Prostate gland (tissue), 2 donors: Measurements from ENCODE around the gene TRH.

ENCODE experiments used
- POLR2A ChIP-seq: fragments of 450-650 bp; IDR thresholded peaks from one replicate; pipeline ENCODE4 v1.6.1; 2016; ENCODE audit warnings: antibody characterized with exemption, mild to moderate bottlenecking
- TF ChIP-seq, protein P1 (sequence below), 4 experiments: fragments of 200-600 bp in 2 of 4; fragments of 450-650 bp in 2 of 4; sonication (generic) in 2 of 4; IDR thresholded peaks; 1 replicate in 3 of 4; 2 replicates in 1 of 4; pipeline ENCODE4 v1.5.1; 2016 to 2019; ENCODE audit warnings: antibody characterized with exemption in 4 of 4, mild to moderate bottlenecking in 2 of 4, moderate library complexity in 2 of 4

DNA sequence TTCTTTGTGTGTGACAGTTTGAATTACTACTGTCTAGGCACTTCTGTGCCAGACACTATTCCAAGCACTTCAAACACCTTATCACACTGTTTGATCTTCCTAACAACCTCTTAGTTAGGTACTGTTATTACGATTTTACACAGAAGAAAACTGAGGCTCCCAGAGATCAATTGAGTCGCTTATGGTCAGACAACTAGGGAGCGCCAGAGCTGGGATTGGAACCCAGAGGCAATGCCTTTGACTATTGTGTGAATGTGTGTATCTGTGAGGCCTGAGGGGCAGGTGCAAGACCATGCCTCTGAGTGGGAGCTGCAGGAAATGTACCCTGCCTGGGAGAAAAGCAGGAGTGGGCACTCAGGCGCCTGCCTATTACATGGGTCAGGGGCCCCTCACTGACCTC lies 1.8 kb downstream of the TRH start:
- TF ChIP-seq, protein P1, sequence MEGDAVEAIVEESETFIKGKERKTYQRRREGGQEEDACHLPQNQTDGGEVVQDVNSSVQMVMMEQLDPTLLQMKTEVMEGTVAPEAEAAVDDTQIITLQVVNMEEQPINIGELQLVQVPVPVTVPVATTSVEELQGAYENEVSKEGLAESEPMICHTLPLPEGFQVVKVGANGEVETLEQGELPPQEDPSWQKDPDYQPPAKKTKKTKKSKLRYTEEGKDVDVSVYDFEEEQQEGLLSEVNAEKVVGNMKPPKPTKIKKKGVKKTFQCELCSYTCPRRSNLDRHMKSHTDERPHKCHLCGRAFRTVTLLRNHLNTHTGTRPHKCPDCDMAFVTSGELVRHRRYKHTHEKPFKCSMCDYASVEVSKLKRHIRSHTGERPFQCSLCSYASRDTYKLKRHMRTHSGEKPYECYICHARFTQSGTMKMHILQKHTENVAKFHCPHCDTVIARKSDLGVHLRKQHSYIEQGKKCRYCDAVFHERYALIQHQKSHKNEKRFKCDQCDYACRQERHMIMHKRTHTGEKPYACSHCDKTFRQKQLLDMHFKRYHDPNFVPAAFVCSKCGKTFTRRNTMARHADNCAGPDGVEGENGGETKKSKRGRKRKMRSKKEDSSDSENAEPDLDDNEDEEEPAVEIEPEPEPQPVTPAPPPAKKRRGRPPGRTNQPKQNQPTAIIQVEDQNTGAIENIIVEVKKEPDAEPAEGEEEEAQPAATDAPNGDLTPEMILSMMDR (IDR thresholded peaks at IDR 0.05), result no peak
- TF ChIP-seq POLR2A, result no peak
